ENCODE measurements around the gene CENPX. TPM values are rescaled to one million over a fixed set of nuclear protein-coding genes. Genes with fewer than 3 reads are reported as not detected.
A peak's percentile ranks its signal among the peaks of the same experiment; 100 is the strongest.

CENPX gene
- total and polyA plus RNA-seq, 2 of the 13 experiments (the other 11 are each of a cell fraction or from before 2014, with no cell fraction given) = 92.7 to 170 TPM

- TF ChIP-seq ZNF747 (CRISPR knock-in tag; IDR thresholded peaks at IDR 0.05; ENCODE audit: borderline replicate concordance) = peak; percentile 25
- peak; percentile 78; the same call in 1 of the 2 replicates for TF ChIP-seq MYNN (CRISPR knock-in tag; IDR thresholded peaks at IDR 0.05; ENCODE audit: low read depth)
- no peak for TF ChIP-seq FOSL2 (CRISPR knock-in tag; IDR thresholded peaks at IDR 0.05)
- TF ChIP-seq HIC2 (CRISPR knock-in tag; IDR thresholded peaks at IDR 0.05; ENCODE audit: low read depth) = peak; percentile 49
- TF ChIP-seq, protein P1, sequence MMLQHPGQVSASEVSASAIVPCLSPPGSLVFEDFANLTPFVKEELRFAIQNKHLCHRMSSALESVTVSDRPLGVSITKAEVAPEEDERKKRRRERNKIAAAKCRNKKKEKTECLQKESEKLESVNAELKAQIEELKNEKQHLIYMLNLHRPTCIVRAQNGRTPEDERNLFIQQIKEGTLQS (CRISPR knock-in tag; IDR thresholded peaks at IDR 0.05) = 0 out of 2 replicates have a peak, but pooled peaks have one; percentile 49
- TF ChIP-seq, protein P2, sequence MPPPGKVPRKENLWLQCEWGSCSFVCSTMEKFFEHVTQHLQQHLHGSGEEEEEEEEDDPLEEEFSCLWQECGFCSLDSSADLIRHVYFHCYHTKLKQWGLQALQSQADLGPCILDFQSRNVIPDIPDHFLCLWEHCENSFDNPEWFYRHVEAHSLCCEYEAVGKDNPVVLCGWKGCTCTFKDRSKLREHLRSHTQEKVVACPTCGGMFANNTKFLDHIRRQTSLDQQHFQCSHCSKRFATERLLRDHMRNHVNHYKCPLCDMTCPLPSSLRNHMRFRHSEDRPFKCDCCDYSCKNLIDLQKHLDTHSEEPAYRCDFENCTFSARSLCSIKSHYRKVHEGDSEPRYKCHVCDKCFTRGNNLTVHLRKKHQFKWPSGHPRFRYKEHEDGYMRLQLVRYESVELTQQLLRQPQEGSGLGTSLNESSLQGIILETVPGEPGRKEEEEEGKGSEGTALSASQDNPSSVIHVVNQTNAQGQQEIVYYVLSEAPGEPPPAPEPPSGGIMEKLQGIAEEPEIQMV (CRISPR knock-in tag; IDR thresholded peaks at IDR 0.05; ENCODE audit: low read depth) = peak; percentile 61; the same call in 1 of the 2 replicates
- TF ChIP-seq PTBP1 (IDR thresholded peaks at IDR 0.05; ENCODE audit: low read depth, low read length, poor library complexity, severe bottlenecking) = peak; percentile 37
- TF ChIP-seq, protein P3, sequence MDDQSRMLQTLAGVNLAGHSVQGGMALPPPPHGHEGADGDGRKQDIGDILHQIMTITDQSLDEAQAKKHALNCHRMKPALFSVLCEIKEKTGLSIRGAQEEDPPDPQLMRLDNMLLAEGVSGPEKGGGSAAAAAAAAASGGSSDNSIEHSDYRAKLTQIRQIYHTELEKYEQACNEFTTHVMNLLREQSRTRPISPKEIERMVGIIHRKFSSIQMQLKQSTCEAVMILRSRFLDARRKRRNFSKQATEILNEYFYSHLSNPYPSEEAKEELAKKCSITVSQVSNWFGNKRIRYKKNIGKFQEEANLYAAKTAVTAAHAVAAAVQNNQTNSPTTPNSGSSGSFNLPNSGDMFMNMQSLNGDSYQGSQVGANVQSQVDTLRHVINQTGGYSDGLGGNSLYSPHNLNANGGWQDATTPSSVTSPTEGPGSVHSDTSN (CRISPR knock-in tag; IDR thresholded peaks at IDR 0.05; ENCODE audit: borderline replicate concordance) = no peak
- peak; percentile 47; the same call in 1 of the 2 replicates for TF ChIP-seq PATZ1 (CRISPR knock-in tag; IDR thresholded peaks at IDR 0.05)
- no peak for TF ChIP-seq CEBPB (IDR thresholded peaks at IDR 0.05; ENCODE audit: borderline replicate concordance, low read depth, low read length)
- TF ChIP-seq ARNTL (CRISPR knock-in tag; IDR thresholded peaks at IDR 0.05) = 0 out of 2 replicates have a peak, but pooled peaks have one; percentile 30
- peak; percentile 74; the same call in 1 of the 2 replicates for TF ChIP-seq SALL1 (CRISPR knock-in tag; IDR thresholded peaks at IDR 0.05)
- TF ChIP-seq, protein P4, sequence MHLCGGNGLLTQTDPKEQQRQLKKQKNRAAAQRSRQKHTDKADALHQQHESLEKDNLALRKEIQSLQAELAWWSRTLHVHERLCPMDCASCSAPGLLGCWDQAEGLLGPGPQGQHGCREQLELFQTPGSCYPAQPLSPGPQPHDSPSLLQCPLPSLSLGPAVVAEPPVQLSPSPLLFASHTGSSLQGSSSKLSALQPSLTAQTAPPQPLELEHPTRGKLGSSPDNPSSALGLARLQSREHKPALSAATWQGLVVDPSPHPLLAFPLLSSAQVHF (CRISPR knock-in tag; IDR thresholded peaks at IDR 0.05) = peak; percentile 68; the same call in 1 of the 2 replicates
- TF ChIP-seq ZNF557 (CRISPR knock-in tag; IDR thresholded peaks at IDR 0.05) = 0 out of 2 replicates have a peak, but pooled peaks have one; percentile 23
- 0 out of 2 replicates have a peak, but pooled peaks have one; percentile 14 for TF ChIP-seq DNMT3B (CRISPR knock-in tag; conservative IDR thresholded peaks at IDR 0.05)
- 0 out of 2 replicates have a peak, but pooled peaks have one; percentile 52 for TF ChIP-seq ZNF431 (CRISPR knock-in tag; IDR thresholded peaks at IDR 0.05; ENCODE audit: borderline replicate concordance, low read depth)
- peak; percentile 96 for TF ChIP-seq TAF1 (CRISPR knock-in tag; IDR thresholded peaks at IDR 0.05)
- TF ChIP-seq MYC (CRISPR knock-in tag; IDR thresholded peaks at IDR 0.05; ENCODE audit: borderline replicate concordance) = peak; percentile 79; the same call in 1 of the 2 replicates
These were observed at the start of gene CENPX (continued) for GRCh38 chr17:82022310-82022980.

All from HepG2 (cell line).